WTC11 (cell line): Measurements from ENCODE around the gene MRTFB.

Experiments used
- ATF3 ChIP-seq: sonication (generic); formaldehyde crosslinking; conservative IDR thresholded peaks from 2 replicates; pipeline ENCODE4 v1.8.1; 2022; ENCODE audit warnings: mild to moderate bottlenecking, missing genetic modification reagents
- E2F5 ChIP-seq: sonication (generic); formaldehyde crosslinking; IDR thresholded peaks from 2 replicates; pipeline ENCODE4 v1.8.1; 2022; ENCODE audit warnings: mild to moderate bottlenecking, moderate library complexity, missing genetic modification reagents
- JUN ChIP-seq: sonication (generic); formaldehyde crosslinking; IDR thresholded peaks from 2 replicates; pipeline ENCODE4 v1.8.0; 2023; ENCODE audit warnings: mild to moderate bottlenecking, missing genetic modification reagents
- ZNF121 ChIP-seq: sonication (generic); formaldehyde crosslinking; IDR thresholded peaks from 2 replicates; pipeline ENCODE4 v1.8.0; 2023; ENCODE audit warnings: missing genetic modification reagents
- ZNF138 ChIP-seq: sonication (generic); formaldehyde crosslinking; conservative IDR thresholded peaks from 2 replicates; pipeline ENCODE4 v1.8.1; 2022; ENCODE audit warnings: mild to moderate bottlenecking, moderate library complexity, missing genetic modification reagents

DNA sequence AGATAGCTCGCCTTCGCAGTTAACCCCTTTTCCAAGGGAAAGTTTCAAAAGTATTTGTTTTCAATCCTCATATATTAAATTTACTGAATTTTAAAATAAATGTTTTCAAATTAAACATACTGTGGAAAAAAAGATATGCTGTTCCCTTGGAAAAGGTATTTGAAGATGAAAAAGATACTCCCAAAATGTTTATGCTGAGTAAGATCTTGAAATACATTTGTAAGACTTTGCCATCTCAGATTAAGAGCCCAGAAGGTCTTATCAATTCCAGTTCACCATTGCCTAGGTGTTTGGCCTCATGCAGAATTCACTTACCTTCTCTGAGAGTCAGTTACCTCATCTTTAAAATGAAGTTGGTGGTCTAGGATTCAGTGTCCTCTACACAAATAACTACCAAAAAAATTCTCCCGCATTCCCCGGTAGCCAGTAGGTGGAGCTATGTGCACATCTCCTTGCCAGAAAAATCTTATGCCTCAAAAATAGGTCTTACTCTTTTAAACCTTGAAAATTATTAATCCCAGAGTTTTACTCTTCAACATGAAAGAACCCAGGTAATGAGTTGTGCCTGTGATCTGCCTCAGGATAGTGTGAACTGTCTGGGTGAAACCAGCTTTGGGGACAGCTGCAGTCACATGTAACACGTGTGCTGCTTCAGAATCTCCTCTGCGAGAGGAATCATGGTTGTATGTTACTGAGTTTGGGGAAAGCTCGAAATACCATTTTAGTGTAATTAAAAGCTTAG lies 178.3 kb downstream of the MRTFB start:
- TF ChIP-seq E2F5 (CRISPR knock-in tag) = no peak
- TF ChIP-seq ZNF121 (CRISPR knock-in tag) = no peak
- TF ChIP-seq JUN (CRISPR knock-in tag) = no peak
- no peak for TF ChIP-seq ATF3 (CRISPR knock-in tag)
- TF ChIP-seq ZNF138 (CRISPR knock-in tag) = no peak
